Cardiac muscle cell (in vitro differentiated cells and primary cell): ENCODE data around the gene SLITRK2. TPM values are rescaled to one million over a fixed set of nuclear protein-coding genes. Genes with fewer than 3 reads are reported as not detected.

ENCODE experiments used
- DNase-seq, 2 donors: peaks; one replicate each; pipeline versions ENCODE4 v3.0.0 to v3.0.0-alpha.2; 2010 to 2017; ENCODE audit warnings: low read depth in 1 of 2, low spot score in 1 of 2
- H3K27ac ChIP-seq: fragments of 200-600 bp; sonication (generic); 2 replicates; pipeline ENCODE4 v1.5.1; 2016
- H3K27me3 ChIP-seq: fragments of 200-600 bp; sonication (generic); 2 replicates; pipeline ENCODE4 v1.6.0; 2016; ENCODE audit warnings: control low read depth
- H3K36me3 ChIP-seq: fragments of 200-600 bp; sonication (generic); 2 replicates; pipeline ENCODE4 v1.5.1; 2016; ENCODE audit warnings: control low read depth
- H3K4me1 ChIP-seq: fragments of 200-600 bp; sonication (generic); 2 replicates; pipeline ENCODE4 v1.8.1; 2017; ENCODE audit warnings: low read depth, mild to moderate bottlenecking, mixed run types
- H3K4me3 ChIP-seq: fragments of 200-600 bp; sonication (generic); 2 replicates; pipeline ENCODE4 v1.5.1; 2016; ENCODE audit warnings: mild to moderate bottlenecking
- H3K9me3 ChIP-seq: fragments of 200-600 bp; sonication (generic); 2 replicates; pipeline ENCODE4 v1.5.1; 2017; ENCODE audit warnings: low read depth, mild to moderate bottlenecking, control low read depth
- polyA plus RNA-seq: library from polyadenylated mRNA; unstranded; fragments of >200 nt; fragmentation: Nextera tagmentation; extraction: Ambion mirVana; gene quantifications from 2 replicates; pipeline ENCODE4 v1.2.1, GENCODE V29; 2016
- total RNA-seq: library from RNA; depleted of rRNA; stranded (reverse); fragments of >200 nt; gene quantifications from 2 replicates; pipeline ENCODE4 v1.2.3, GENCODE V29; 2016
- TF ChIP-seq, protein P1 (sequence below): IDR thresholded peaks from 2 replicates; pipeline ENCODE4 v1.5.1; 2012; ENCODE audit warnings: low read depth, mild to moderate bottlenecking, low read length

SLITRK2 gene
- total and polyA plus RNA-seq, 2 experiments from 2014 or later: 0.09 TPM; not detected in 1

DNA sequence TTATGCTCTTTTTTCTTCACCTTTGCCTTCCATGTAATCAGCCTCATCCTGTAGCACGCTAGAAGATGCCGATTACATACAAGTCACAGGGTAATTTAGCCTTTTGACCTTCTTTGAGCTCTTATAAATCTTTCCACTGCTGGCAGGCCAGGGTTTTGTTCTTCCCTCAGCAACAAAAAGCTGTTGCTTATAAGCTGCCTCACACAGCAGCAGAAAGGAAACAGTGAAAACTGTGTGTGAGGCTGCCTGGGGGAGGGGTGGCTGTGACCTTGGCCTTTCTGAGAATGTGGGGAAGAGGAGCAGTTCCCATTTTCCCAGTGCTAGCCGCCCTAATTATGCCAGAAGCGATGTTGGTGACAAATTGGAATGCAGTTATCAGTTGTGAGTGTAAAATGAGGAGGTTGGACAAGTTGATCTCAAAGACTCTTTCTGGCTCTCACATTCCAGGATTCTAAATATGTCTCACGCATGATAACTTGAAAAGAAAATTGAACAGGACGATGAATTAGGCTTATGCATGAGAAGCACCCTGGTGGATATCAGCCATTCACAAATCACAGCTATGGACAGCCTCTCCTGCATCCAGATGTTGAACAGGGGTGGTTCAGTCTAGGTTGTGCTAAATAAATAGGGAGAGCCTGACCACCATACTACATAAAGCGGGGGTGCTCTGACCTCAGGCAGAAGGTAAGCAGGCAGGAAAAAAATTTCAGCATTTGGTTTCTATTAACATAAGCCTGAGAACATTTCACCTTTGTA lies 25.7 kb downstream of the SLITRK2 start:
- Histone ChIP-seq H3K27ac (peak overlapping the region; percentile 86), H3K4me1 (peaks cover 15% of the 10 kb centered on the region), H3K4me3 (no peak overlapping the region), H3K9me3 (peaks cover 4% of the 10 kb centered on the region), H3K27me3 (no peaks in the 10 kb centered on the region), H3K36me3 (no peaks in the 10 kb centered on the region)
- peak in 1 of 2 donors; percentile 53 for DNase-seq
- TF ChIP-seq, protein P1, sequence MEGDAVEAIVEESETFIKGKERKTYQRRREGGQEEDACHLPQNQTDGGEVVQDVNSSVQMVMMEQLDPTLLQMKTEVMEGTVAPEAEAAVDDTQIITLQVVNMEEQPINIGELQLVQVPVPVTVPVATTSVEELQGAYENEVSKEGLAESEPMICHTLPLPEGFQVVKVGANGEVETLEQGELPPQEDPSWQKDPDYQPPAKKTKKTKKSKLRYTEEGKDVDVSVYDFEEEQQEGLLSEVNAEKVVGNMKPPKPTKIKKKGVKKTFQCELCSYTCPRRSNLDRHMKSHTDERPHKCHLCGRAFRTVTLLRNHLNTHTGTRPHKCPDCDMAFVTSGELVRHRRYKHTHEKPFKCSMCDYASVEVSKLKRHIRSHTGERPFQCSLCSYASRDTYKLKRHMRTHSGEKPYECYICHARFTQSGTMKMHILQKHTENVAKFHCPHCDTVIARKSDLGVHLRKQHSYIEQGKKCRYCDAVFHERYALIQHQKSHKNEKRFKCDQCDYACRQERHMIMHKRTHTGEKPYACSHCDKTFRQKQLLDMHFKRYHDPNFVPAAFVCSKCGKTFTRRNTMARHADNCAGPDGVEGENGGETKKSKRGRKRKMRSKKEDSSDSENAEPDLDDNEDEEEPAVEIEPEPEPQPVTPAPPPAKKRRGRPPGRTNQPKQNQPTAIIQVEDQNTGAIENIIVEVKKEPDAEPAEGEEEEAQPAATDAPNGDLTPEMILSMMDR: no peak

GRCh38 chrX:145844886-145845285 lies 27.3 kb downstream of the SLITRK2 start:
- Histone ChIP-seq H3K9me3 (peaks cover 4% of the 10 kb centered on the region), H3K27me3 (no peaks in the 10 kb centered on the region), H3K27ac (no peak overlapping the region), H3K36me3 (no peaks in the 10 kb centered on the region), H3K4me1 (peaks cover 15% of the 10 kb centered on the region), H3K4me3 (no peak overlapping the region)
- TF ChIP-seq, protein P1: no peak
- DNase-seq: no peak

- no peaks in the 10 kb centered on the region for H3K27me3 ChIP-seq
- H3K9me3 ChIP-seq: peaks cover 4% of the 10 kb centered on the region
- H3K36me3 ChIP-seq: no peaks in the 10 kb centered on the region
- no peak for DNase-seq
- TF ChIP-seq, protein P1: no peak
- H3K4me3 ChIP-seq: no peak overlapping the region
- H3K27ac ChIP-seq: no peak overlapping the region
- peaks cover under 1% of the 10 kb centered on the region for H3K4me1 ChIP-seq
These were observed 30.8 kb downstream of the SLITRK2 start for GRCh38 chrX:145848448-145848847.

DNA sequence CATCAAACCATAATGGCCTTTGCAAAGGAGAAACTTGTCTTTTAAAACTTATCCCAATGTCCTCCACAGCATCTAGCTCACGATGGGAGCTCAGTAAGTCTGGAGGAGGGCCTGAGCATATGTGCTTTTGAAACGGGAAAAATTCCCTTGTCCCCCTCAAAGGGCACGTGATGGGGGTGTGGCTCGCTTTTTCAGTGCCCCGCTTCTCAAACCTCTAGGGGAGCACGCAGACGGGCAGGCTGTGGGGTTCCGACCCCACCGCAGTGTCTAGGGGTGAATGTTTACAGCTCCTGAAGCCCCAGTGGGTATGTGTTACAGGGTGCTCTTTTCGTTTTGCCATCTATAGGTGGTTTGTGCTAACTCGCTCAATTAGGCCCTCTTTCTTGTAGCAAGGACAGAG lies 31.2 kb downstream of the SLITRK2 start:
- no peak for DNase-seq
- no peaks in the 10 kb centered on the region for H3K27me3 ChIP-seq
- H3K4me3 ChIP-seq: no peak overlapping the region
- no peak overlapping the region for H3K27ac ChIP-seq
- H3K9me3 ChIP-seq: peaks cover 4% of the 10 kb centered on the region
- no peaks in the 10 kb centered on the region for H3K36me3 ChIP-seq
- TF ChIP-seq, protein P1: no peak
- H3K4me1 ChIP-seq: no peaks in the 10 kb centered on the region

DNA sequence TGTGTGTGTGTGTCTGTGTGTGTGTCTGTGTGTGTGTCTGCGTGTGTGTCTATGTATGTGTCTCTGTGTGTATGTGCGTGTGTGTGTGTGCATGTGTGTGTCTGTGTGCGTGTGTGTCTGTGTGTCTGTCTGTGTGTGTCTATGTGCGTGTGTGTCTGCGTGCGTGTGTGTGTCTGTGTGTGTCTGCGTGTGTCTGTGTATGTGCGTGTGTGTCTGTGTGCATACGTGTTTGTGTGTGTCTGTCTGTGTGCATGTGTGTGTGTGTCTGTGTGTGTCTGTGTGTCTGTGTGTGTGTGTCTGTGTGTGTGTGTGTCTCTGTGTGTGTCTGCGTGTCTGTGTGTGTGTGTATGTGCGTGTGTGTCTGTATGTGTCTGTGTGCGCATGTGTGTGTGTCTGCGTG lies 35.6 kb downstream of the SLITRK2 start:
- no peaks in the 10 kb centered on the region for H3K9me3 ChIP-seq
- no peak overlapping the region for H3K27ac ChIP-seq
- TF ChIP-seq, protein P1: no peak
- DNase-seq: no peak
- no peaks in the 10 kb centered on the region for H3K27me3 ChIP-seq
- no peak overlapping the region for H3K4me3 ChIP-seq
- H3K4me1 ChIP-seq: no peaks in the 10 kb centered on the region
- H3K36me3 ChIP-seq: no peaks in the 10 kb centered on the region
